Prostate gland (tissue), 2 donors: ENCODE data around the gene PAPPA.

Experiments used
- POLR2A ChIP-seq: fragments of 450-650 bp; IDR thresholded peaks from one replicate; pipeline ENCODE4 v1.6.1; 2016; ENCODE audit warnings: antibody characterized with exemption, mild to moderate bottlenecking
- TF ChIP-seq, protein P1 (sequence below), 4 experiments: fragments of 200-600 bp in 2 of 4; fragments of 450-650 bp in 2 of 4; sonication (generic) in 2 of 4; IDR thresholded peaks; 1 replicate in 3 of 4; 2 replicates in 1 of 4; pipeline ENCODE4 v1.5.1; 2016 to 2019; ENCODE audit warnings: antibody characterized with exemption in 4 of 4, mild to moderate bottlenecking in 2 of 4, moderate library complexity in 2 of 4

GRCh38 chr9:116434314-116434713 is 280.7 kb downstream of the PAPPA start:
- no peak for TF ChIP-seq POLR2A
- TF ChIP-seq, protein P1, sequence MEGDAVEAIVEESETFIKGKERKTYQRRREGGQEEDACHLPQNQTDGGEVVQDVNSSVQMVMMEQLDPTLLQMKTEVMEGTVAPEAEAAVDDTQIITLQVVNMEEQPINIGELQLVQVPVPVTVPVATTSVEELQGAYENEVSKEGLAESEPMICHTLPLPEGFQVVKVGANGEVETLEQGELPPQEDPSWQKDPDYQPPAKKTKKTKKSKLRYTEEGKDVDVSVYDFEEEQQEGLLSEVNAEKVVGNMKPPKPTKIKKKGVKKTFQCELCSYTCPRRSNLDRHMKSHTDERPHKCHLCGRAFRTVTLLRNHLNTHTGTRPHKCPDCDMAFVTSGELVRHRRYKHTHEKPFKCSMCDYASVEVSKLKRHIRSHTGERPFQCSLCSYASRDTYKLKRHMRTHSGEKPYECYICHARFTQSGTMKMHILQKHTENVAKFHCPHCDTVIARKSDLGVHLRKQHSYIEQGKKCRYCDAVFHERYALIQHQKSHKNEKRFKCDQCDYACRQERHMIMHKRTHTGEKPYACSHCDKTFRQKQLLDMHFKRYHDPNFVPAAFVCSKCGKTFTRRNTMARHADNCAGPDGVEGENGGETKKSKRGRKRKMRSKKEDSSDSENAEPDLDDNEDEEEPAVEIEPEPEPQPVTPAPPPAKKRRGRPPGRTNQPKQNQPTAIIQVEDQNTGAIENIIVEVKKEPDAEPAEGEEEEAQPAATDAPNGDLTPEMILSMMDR (IDR thresholded peaks at IDR 0.05) = no peak
